ENCODE results near the gene ZNF385C.

DNA sequence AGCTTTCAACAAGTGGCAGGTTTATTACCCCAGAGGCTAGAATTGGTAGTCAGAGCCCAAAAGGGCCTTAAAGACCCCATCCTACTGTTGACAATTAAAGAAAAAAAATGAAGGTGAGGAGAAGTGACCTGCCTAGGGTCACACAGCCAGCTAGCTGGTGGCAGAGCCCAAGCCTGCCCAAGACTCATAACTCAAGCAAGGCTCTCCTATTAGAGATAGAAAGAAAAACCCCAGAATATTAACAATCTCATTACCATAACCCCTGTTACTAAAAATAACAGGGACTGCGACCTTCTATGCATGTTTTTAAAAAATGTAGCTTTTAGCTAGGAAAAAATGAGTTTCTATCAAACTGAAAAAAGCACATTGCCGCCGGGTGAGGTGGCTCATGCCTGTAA, 38.4 kb upstream of the ZNF385C start:
- TF ChIP-seq CTCF (conservative IDR thresholded peaks at IDR 0.05 in 1 of 2, IDR thresholded peaks at IDR 0.05 in 1 of 2; ENCODE audit: extremely low read depth in 1 of 2, insufficient read depth in 1 of 2, low read depth in 1 of 2, low read length in 2 of 2) (no peak), EZH2 (IDR thresholded peaks at IDR 0.05; ENCODE audit: borderline replicate concordance, low read length) (no peak)

Measured in mammary epithelial cell (primary cell).